GM21786 (cell line): ENCODE measurements around the gene STIM1.
A peak's percentile ranks its signal among the peaks of the same experiment; 100 is the strongest.
"Not testable (repeated sequence)": the region's sequence is repeated elsewhere in the genome, so short reads cannot be mapped to it uniquely, and the experiment has no call there.

Experiments used
- ATAC-seq: cut with Tn5 transposase; IDR thresholded peaks from one replicate; pipeline ENCODE4 v1.9.1; 2021; ENCODE audit not compliant: unreplicated experiment

STIM1 gene

DNA sequence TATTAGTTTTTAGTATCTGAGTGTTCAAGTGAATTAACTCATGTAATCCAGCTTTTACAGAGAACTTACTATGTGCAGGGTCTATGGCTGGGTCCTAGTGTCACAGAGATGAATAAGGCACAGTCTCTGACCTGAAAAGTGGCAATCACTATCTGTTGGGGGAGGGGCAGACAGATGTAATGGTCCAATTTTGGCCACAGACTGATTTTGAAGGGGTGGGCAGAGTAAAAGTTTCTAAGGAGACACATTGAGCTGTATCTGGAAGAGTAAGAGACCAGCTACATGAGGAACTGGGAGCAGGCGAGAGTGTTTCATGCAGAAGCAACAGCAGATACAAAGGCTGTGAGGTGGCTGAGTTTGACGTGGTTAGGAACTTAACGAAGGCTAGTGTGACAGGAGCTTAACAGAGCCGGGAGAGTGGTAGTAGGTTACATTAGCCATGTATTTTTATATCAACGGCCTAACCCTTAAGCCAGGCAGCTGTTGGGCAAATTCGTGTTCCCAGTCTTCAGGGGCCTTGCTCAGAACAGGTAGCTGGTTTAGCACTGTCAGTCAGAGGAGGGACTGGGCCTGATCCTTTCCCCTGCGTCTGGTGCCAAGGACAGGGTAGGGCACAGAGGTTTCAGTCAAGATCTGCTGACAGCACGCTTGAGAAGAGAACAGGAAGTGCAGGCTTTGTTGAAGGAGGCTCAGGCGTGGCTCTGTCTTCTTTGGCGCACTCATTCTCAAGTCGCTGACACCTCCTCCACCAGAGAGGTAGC, 1.4 kb upstream of the STIM1 start:
- peak; percentile 42 for ATAC-seq

DNA sequence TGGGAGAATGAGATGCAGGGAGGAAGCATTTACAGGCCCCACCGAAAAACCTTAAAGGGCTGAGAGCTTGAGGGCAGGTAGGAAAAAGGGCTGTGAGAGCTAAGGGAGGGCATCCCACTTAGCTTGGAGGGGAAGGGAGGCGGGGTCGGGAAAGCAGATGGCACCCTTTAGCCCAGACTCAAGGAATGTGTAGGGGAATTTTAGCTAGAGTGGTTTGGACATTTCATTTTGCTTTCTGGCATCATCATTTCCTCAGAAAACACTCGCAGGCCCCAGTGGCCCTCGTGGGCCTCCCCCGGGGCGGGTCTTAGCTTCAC, 846 bp upstream of the STIM1 start:
- no peak for ATAC-seq

DNA sequence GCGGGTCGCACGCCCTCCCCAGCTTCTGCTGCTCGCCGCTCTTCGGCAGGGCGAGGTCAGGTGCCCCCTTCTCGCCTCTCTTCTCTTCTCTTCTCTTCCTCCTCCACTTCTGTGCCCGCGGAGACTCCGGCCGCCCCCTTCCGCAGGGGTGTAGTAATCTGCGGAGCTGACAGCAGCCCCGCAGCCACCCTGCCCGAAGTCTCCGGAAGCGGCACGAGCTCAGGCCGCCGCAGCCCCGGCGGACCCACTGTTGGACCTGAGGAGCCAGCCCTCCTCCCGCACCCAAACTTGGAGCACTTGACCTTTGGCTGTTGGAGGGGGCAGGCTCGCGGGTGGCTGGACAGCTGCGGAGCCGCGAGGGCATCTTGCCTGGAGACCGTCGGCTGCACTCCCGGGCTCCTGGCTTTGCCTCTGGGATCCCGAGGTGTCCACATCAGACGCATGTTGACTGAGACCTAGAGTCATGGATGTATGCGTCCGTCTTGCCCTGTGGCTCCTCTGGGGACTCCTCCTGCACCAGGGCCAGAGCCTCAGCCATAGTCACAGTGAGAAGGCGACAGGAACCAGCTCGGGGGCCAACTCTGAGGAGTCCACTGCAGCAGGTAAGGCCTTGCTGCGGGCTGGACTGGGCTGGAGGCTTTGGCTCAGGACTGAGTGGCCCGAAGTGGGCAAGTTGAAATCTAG, 486 bp downstream of the STIM1 start:
- peak; percentile 13 for ATAC-seq

DNA sequence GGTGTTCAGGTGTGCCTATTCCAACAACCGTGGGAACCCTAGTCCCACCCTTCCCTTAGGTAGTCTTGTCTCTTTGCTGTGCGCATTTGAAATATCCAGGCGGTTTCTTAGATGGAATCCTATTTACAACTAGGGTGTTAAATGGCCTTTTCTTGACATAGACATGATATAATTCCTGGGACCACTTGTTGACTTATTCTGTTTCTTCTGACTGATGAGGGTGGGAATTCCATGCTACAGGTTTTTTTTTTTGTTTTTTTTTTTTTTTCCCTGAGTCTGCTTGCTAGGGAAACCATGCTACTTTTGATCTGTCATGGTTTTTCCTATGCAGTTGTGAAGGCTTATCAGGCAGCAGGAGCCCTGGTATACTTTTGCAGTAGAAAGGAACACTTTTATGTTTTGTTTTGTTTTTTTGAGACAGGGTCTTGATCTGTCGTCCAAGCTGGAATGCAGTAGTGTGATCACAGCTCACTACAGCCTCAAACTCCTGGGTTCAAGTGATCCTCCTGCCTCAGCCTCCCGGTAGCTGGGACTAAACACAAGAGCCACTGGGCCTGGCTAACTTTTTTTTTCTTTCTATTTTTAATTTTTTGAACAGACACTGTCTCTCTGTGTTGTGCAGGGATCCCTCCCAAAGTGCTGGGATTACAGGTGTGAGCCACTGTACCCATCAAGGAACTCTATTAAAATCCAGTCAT, 1.5 kb downstream of the STIM1 start:
- ATAC-seq = no peak

DNA sequence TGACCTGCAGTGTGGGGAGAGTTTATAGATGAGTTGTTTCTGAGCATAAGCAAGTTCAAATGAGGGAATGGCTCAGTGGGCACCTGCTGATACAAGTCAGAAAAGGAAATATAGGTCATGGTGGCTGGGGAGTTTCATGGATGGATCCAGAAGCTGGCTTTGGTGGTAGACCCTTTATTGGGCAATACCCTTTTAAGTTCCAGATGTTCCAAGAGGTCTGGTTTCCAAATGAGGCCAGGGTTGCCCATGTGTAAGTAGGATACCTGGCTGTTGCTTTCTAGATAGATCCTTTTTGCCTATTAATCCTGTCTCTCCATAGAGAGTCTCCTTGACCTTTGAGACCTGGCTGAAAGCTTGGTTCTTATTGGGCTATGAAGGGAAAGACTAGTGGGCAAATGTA, 2.2 kb downstream of the STIM1 start:
- ATAC-seq = no peak

DNA sequence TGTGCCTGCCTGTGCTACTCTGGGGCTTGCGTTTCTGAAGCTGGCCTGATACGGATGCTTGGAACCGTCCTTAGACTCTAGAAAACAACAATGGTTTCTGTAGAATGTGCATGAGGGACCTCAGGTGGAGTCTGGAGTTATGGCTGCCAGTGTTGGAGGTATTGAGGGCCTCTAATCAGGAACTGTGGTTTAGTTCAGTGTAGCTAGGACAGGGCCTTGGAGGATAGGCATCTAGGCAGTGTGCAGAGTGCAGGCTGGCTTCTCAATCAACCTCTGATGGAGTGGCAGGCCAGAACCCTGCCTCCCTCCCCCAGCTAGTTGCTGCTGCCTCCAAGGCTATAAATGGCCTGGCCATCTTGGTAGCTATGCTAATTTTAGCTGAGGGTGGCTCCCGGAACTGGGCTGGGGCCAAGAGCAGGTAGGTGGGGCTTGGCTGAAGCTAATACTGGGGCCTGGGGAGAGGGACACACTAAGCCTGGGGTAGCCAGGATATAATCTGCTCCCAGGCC, 4.0 kb downstream of the STIM1 start:
- ATAC-seq = peak; percentile 46

DNA sequence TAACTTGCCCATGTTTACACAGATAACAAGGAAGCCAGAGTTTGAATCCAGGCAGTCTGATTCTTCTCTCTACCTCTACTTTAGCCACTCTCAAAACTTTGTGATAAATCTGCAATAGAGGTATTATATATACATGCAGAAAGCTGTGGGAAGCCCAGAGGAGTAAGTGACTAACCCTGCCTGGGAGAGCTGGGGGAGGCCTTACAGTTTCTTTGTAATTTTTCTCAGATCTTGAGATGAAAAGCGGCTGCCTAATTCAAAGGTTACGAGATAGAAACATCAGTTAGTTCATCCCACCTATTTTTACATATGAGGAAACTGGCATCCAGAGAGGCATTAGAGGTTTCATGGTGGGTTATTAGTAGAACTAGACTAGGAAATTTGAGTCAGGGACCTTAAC, 4.9 kb downstream of the STIM1 start:
- no peak for ATAC-seq

DNA sequence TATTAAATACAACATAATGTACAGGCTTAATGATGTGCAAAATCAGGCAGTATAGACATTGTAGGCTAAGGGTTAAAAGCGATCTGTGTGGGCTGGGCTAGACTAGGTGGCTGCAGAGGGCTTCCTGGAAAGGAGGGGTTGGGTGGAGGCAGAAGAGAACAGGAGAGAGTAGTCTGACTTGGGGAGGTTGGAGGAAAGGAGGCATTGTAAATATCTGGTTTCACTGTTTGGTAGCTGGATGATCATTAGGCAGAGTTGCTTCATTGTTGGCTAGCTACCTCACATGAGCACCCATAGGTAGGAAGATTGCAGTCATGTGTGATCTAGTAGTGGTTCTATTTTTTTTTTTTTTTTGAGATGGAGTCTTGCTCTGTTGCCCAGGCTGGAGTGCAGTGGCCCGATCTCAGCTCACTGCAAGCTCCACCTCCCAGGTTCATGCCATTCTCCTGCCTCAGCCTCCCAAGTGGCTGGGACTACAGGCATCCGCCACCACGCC, 5.5 kb downstream of the STIM1 start:
- ATAC-seq = not testable (repeated sequence)

DNA sequence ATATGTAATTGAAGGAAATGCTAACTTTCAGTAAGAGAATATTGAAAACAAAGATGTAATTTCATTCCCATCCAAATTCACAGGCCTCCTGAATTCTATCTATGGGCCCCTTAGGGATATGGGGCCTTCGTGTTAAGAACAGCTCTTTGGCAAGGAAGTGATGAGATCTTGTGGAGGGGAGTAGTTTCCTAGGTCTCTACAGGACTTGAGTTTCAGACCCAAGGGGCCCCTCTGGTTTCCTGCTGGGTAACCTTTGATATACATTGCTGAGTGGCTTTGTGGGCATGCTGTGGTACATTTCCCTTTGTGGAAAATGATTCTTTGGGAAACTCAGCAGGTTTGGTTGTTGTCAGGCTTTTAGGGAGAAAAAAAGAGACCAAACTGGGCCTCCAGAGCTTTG, 6.2 kb downstream of the STIM1 start:
- ATAC-seq = no peak

DNA sequence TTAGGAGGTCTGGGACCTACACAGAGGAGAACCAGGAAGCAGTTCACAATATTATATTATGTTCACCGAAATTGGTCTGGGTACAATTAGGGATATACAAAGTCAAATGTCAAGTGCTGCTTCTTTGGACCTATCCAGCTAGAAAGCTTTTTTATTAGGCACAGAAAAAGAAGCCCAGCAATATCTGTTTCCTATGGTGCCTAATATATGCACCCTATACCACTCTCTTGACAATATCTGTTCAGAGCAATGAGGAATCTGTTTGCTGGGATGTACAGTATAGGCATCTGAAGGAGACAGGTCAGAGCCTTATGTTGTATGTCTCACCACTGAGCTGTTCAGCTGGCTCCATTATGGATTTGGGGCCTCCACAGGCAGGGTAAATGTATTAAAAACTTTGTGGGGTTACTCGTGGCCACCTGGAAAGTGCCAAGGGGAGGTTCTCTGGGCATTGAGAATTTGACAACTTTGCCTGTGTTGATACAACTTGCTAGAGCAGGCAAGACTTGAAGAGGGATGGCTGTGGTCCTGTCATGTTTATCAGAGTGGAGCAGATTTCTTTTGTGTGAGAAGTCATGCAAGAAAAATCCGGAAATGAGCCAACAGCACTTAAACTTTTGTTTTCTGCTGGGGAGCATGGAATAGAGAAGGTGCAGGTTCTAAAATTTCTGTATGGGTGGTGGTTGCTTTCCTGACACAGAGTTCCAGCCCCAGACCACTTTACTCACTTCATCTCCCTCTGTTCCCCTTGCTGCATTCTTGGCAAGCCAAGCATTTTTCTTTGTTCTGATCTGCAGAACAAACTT, 10.1 kb downstream of the STIM1 start:
- no peak for ATAC-seq

DNA sequence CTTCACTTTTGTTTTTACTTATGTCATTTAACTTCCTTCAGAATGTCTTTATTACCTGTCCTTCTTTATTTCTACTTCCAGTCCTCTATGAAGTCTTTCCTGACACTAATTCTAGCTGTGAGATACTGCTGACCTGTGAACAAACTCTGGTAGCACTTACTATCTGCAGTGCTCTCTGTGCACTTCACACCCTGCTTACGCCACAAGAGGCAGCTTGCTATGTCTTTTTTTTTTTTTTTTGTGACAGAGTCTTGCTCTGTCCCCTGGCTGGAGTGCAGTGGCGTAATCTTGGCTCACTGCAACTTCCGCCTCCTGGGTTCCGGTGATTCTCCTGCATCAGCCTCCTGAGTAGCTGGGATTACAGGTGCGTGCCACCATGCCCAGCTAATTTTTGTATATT, 10.7 kb downstream of the STIM1 start:
- no peak for ATAC-seq

DNA sequence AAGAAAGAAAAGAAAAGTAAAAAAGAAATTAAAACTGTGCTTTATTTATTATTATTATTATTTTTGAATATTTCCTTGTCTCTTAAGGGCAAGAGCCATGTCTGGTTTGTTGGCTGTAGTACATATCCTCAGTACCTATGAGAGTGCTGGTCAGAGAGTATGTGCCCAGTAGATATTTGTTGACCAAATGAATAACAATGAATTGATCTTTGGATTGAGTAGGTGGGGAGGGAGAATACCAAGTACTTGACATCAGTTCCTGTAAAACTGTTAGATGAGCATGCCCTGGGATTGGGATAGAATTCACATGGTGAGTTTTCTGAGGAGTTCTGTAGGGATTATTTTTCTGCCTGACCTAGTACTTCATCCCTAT, 11.4 kb downstream of the STIM1 start:
- ATAC-seq = no peak

DNA sequence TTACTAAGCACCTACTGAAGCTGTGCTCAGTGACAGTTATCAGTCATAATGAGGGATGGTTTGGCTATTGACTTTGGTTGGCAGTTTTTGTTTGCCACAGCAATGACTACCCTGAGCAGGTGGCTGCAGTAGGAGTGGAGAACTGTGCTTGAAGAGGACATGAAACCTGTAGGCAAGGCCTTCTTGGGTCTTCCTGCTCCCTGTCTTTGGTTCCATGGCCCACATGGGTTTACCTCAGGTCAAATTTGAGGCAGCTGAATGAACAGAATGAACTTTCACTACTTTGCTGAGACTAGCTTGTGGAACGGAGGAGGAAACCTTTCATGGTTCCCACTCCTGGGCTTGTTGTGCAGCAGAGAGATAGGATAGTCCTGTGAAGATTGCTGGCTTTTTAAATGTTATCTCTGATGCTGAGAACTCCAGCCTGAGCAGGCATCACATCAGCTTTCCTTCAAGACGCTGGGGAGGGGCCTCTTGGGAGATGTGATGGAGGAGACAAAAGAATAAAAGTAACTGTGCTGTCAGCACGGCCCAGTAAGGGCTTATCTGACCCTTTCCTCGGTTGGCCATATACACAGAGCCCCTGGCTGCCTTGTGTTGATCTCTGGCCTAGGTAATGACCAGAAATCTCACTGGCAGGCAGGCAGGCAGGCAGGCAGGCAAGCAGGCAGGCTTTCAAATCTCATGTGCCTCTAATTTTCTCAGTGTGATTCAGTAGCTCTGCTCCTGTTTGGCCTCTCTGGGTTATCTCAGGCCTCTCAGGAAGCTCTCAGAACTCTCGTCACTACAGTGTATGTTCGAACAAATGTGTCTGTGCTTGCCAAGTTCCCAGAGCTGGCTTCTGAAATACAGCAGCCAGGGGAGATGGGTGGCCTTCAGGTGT, 12.0 kb downstream of the STIM1 start:
- ATAC-seq = peak; percentile 58

DNA sequence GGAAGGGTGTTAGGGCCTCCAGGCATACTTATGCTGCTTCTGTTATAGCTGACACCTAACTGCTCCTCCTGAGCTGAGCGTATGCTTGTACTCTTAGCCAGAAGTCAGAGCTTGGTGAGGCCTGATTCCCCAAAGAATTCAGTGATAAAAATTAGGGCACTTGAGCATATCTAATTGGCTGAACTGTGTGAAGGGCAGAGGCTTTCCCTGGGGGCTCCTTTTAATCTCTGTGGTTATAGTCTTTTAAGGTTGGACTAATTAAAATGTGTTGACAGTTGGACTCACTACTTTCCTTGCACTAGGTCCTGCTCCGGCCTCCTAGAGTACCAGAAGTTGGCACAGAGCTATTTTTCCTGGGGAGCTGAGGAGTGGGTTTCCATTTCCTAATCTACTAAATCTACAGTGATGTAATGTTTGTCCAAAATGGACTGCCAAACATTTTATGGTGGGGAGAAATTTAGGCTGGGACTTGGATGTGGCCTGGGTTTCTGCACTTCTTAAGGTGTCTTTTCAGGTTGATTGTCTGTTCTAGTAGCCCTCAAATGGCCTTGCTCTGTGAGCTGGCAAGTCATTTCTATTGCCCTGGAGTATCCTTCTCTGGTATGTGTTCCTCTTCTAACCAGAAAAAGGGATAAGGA, 18.4 kb downstream of the STIM1 start:
- ATAC-seq = no peak

DNA sequence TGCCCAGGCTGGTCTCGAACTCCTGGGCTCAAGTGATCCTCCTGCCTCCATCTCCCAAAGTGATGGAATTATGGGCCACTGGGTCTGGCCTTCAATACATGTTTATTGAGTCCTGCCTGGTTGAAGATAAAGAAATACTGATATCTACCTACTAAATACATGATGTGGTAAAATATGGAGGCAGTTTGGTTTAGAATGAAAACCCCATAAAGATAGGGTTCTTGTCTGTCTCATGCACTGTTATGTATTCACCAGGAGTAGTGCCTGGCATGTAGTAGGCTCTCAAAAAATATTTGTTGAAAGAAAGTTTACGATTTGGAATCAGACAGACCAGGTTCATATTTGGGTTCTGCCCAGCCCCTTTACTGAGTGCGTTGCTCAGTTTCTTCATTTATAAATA, 21.1 kb downstream of the STIM1 start:
- ATAC-seq = no peak

DNA sequence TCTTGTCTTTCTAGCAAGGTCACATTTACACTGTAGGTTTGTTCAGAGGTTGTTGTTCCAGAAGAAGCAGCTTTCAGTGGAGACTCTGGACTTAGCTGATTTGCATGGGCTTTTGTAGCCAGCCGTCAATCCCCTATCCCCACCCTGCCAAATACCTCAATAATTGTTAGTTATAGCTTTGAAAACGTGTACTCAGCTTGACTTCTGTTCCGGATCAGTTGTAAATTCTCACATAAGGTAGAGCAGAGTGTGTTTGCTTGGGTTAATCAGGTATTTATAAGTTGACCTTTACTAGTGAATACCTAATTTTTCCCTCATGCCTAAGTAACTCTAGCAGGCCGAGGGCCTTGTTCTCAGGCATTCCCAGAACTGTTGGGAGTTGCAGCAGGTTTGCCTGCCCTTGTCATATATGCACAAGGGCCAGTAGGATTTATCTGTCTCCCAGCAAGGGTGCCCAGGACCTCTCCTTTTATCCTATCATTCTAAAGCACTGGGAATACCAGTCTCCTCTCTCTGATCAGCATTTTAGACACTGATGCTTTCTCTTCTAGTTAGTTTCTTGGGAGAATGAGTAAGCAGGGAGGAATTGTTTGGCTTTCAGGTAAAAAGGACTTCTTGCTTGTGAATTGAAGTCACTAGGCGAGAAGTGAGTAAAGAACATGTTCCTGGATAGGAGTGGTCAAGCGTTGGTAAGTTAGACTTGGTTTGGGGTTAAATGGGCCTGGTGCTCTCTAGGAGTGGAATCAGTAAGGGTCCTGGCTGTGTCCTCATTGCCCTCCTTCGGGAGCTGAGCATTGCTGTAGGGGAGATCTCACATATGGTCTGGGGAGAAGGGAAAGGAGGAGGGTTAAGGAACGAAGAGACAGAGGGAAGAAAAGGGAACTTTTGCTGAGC, 22.1 kb downstream of the STIM1 start:
- no peak for ATAC-seq

DNA sequence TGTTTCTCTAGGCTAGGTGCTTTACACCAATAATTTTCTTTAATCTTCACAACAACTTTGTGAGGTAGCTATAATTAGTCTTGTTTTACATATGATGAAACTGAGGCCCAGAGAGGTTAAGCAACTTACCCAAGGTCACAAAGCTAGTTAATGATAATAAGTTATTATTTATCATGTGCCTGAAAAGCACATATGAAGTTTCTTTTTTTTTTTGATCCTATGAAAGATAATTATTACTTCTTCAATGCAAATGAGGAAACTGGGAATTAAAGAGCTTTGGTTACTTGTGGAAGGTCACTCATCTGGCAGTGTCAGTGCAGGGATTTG, 22.8 kb downstream of the STIM1 start:
- ATAC-seq = no peak

DNA sequence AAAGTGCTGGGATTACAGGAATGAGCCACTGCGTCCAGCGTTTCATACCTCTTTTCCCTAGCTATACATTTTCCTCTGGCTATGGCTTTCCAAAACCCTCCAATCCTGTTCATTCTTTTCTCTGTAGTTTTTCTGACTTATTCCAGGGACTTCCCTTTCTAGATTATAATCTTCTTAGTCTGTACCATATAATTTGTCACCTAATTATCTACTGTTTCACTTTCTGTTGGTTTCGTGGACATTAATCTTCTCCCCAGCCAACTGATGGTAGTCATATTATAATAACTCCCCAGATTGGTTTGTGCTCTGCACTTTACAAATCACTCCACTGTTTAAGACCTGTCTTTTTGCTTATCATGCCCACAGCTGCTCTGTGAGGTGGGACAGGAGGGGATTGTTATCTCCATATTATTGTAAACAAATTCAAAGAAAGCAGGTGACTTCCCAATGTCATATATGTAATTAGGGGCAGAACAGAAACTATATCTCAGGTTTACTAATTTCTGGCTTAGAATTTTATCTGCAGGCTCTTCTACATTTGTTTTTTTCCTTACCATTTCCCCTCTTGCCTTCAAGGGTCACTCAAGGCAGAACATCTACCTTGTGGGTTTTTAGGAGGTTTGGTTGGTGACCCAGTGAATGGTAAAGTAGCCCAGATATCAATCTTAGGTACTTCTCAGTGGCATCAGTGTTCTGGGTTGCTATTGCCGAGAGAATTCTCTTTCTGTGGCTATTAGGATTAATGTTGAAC, 23.9 kb downstream of the STIM1 start:
- peak; percentile 37 for ATAC-seq
